Hepatocyte (in vitro differentiated cells): ENCODE data around the gene ATF7IP2.
"Not testable (repeated sequence)": the region's sequence is repeated elsewhere in the genome, so short reads cannot be mapped to it uniquely, and the experiment has no call there.

Experiments used
- EZH2 ChIP-seq: fragments of 200-600 bp; sonication (generic); IDR thresholded peaks from 2 replicates; pipeline ENCODE4 v1.6.1; 2016; ENCODE audit warnings: antibody characterized with exemption, mild to moderate bottlenecking, borderline replicate concordance
- TF ChIP-seq, protein P1 (sequence below): fragments of 200-600 bp; sonication (generic); IDR thresholded peaks from 2 replicates; pipeline ENCODE4 v1.5.1; 2016; ENCODE audit warnings: antibody characterized with exemption, mild to moderate bottlenecking; ENCODE audit not compliant: poor library complexity

DNA sequence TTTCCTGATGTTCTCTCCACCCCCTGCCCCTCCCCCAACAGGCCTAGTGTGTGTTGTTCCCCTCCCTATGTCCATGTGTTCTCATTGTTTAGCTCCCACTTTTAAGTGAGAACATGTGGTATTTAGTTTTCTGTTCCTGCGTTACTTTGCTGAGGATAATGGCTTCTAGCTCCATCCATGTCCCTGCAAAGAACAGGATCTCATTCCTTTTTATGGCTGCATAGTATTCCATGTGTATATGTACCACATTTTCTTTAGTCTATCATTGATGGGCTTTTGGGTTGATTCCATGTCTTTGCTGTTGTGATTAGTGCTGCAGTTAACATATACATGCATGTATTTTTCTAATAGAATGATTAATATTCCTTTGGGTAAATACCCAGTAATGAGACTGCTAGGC, 90.8 kb downstream of the ATF7IP2 start:
- TF ChIP-seq, protein P1, sequence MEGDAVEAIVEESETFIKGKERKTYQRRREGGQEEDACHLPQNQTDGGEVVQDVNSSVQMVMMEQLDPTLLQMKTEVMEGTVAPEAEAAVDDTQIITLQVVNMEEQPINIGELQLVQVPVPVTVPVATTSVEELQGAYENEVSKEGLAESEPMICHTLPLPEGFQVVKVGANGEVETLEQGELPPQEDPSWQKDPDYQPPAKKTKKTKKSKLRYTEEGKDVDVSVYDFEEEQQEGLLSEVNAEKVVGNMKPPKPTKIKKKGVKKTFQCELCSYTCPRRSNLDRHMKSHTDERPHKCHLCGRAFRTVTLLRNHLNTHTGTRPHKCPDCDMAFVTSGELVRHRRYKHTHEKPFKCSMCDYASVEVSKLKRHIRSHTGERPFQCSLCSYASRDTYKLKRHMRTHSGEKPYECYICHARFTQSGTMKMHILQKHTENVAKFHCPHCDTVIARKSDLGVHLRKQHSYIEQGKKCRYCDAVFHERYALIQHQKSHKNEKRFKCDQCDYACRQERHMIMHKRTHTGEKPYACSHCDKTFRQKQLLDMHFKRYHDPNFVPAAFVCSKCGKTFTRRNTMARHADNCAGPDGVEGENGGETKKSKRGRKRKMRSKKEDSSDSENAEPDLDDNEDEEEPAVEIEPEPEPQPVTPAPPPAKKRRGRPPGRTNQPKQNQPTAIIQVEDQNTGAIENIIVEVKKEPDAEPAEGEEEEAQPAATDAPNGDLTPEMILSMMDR, result not testable (repeated sequence)
- not testable (repeated sequence) for TF ChIP-seq EZH2
